ENCODE measurements around the gene ARID5B.

DNA sequence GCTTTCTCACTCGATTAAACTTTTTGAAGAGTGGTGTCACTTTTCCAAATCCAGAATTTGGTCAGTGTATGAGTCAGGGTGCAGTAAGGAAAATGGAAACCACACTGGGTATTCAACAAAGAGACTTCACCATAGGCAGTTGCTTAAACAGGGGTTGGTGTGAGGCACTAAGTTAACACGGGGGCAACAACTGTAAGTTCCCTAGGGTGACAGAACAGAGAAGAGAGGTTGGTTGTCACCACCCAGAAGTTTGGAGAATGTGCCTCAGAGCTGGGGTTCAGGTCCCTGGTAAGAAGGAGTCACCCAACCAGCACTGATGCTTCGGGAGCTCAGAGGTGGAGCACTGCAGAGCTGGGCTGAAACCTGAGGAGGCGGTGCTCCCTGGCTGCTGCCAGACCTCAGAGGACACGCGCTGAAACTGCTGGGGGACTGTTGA lies 170.4 kb downstream of the ARID5B start:
- TF ChIP-seq EP300 (IDR thresholded peaks at IDR 0.05; ENCODE audit: borderline replicate concordance in 1 of 2, low read depth in 1 of 2, low read length in 1 of 2) = no peak
- TF ChIP-seq EZH2phosphoT487 (IDR thresholded peaks at IDR 0.05; ENCODE audit: borderline replicate concordance, low read depth) = no peak
- TF ChIP-seq, protein P1, sequence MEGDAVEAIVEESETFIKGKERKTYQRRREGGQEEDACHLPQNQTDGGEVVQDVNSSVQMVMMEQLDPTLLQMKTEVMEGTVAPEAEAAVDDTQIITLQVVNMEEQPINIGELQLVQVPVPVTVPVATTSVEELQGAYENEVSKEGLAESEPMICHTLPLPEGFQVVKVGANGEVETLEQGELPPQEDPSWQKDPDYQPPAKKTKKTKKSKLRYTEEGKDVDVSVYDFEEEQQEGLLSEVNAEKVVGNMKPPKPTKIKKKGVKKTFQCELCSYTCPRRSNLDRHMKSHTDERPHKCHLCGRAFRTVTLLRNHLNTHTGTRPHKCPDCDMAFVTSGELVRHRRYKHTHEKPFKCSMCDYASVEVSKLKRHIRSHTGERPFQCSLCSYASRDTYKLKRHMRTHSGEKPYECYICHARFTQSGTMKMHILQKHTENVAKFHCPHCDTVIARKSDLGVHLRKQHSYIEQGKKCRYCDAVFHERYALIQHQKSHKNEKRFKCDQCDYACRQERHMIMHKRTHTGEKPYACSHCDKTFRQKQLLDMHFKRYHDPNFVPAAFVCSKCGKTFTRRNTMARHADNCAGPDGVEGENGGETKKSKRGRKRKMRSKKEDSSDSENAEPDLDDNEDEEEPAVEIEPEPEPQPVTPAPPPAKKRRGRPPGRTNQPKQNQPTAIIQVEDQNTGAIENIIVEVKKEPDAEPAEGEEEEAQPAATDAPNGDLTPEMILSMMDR (IDR thresholded peaks at IDR 0.05) = no peak
- TF ChIP-seq GATA2 (CRISPR knock-in tag; IDR thresholded peaks at IDR 0.05) = no peak
- TF ChIP-seq CHD2 (IDR thresholded peaks at IDR 0.05; ENCODE audit: low read length, partially characterized antibody) = no peak
- no peak for TF ChIP-seq GABPA (IDR thresholded peaks at IDR 0.05; ENCODE audit: low read depth)
- TF ChIP-seq FOXJ3 (CRISPR knock-in tag; IDR thresholded peaks at IDR 0.05) = no peak
